HepG2 (cell line): ENCODE measurements around the gene FMN2. TPM values are rescaled to one million over a fixed set of nuclear protein-coding genes. Genes with fewer than 3 reads are reported as not detected.

ENCODE experiments used
- ATAC-seq: fragments of 200-7000 bp; cut with Tn5 transposase; 3 replicates; pipeline ENCODE4 v1.9.1; 2020; ENCODE audit warnings: mild to moderate bottlenecking, moderate library complexity
- BruUV-seq: library from RNA; stranded (reverse); fragments of 400-500 nt; replicated peaks from 2 replicates; lab custom pipeline; 2021; lab: Mats Ljungman, UMichigan
- CTCF ChIA-PET: fragments of 300-600 bp; formaldehyde crosslinking; extraction: SDS; loops from one replicate; lab custom pipeline; 2021; ENCODE audit warnings: low total read pairs, inconsistent platforms, low intra/inter-chr PET ratio; lab: Yijun Ruan, JAX
- POLR2A ChIA-PET: fragments of 350-600 bp; sonication (Branson Sonifier 250); formaldehyde crosslinking; loops from one replicate; lab custom pipeline; 2020; ENCODE audit warnings: antibody characterized with exemption, inconsistent platforms; lab: Yijun Ruan, JAX
- DNase-seq: peaks from one replicate; pipeline ENCODE4 v3.0.0-alpha.2; 2015; ENCODE audit warnings: low spot score
- FAIRE-seq: peaks from 3 replicates; lab custom pipeline; 2011; peaks lifted over from hg19 to GRCh38; lab: Jason Lieb, UNC
- H2AFZ ChIP-seq: one replicate; pipeline ENCODE4 v1.6.1; 2011; ENCODE audit warnings: low read length, inconsistent platforms
- H3K27ac ChIP-seq: fragments of 300-600 bp; 3 replicates; pipeline ENCODE4 v1.8.0; 2011; ENCODE audit warnings: mixed run types, mild to moderate bottlenecking, mixed read lengths, low read length, inconsistent platforms; ENCODE audit not compliant: insufficient read depth; ENCODE audit errors: extremely low read length
- H3K27me3 ChIP-seq, 2 experiments: fragments of 200-600 bp in 1 of 2; 2 replicates in 1 of 2; 3 replicates in 1 of 2; pipeline versions ENCODE4 v1.6.0 to v1.8.0; 2011; ENCODE audit warnings: low read length in 2 of 2, mild to moderate bottlenecking in 2 of 2, moderate library complexity in 2 of 2, inconsistent platforms in 1 of 2; ENCODE audit not compliant: insufficient read depth in 2 of 2, control insufficient read depth in 1 of 2
- H3K36me3 ChIP-seq, 2 experiments: fragments of 200-600 bp in 1 of 2; replicated peaks in 1 of 2; 2 replicates in 1 of 2; 3 replicates in 1 of 2; pipeline versions ENCODE4 v1.5.1 to v1.8.0; 2011; ENCODE audit warnings: low read length in 2 of 2, inconsistent platforms in 1 of 2; ENCODE audit not compliant: insufficient read depth in 2 of 2, control insufficient read depth in 1 of 2
- H3K4me1 ChIP-seq: 2 replicates; pipeline ENCODE4 v1.5.1; 2012; ENCODE audit warnings: low read length, inconsistent platforms; ENCODE audit not compliant: insufficient read depth
- H3K4me2 ChIP-seq: 2 replicates; pipeline ENCODE4 v1.6.0; 2011; ENCODE audit warnings: low read depth, low read length, inconsistent platforms
- H3K4me3 ChIP-seq, 3 experiments: fragments of 200-600 bp in 1 of 3; sonication (generic), shearing (Covaris generic) in 1 of 3; replicated peaks in 1 of 3; 2 replicates each; pipeline ENCODE4 v1.5.1; 2011 to 2016; ENCODE audit warnings: low read length in 3 of 3, inconsistent platforms in 2 of 3, low read depth in 2 of 3, mild to moderate bottlenecking in 2 of 3, control low read depth in 1 of 3, mixed read lengths in 1 of 3; ENCODE audit not compliant: insufficient read depth in 1 of 3
- H3K79me2 ChIP-seq: one replicate; pipeline ENCODE4 v1.6.1; 2011; ENCODE audit warnings: low read length, inconsistent platforms; ENCODE audit not compliant: insufficient read depth
- H3K9ac ChIP-seq: 2 replicates; pipeline ENCODE4 v1.6.0; 2011; ENCODE audit warnings: mild to moderate bottlenecking, low read depth, low read length, inconsistent platforms; ENCODE audit not compliant: insufficient read depth
- H3K9me3 ChIP-seq: 2 replicates; pipeline ENCODE4 v1.5.1; 2012; ENCODE audit warnings: mild to moderate bottlenecking, low read length
- H4K20me1 ChIP-seq: 2 replicates; pipeline ENCODE4 v1.6.0; 2011; ENCODE audit warnings: inconsistent platforms, mild to moderate bottlenecking, low read length, moderate library complexity; ENCODE audit not compliant: insufficient read depth
- DNMT3B ChIP-seq: conservative IDR thresholded peaks from 2 replicates; pipeline ENCODE4 v1.6.1; 2016; ENCODE audit warnings: missing biosample characterization, control low read depth
- ELF3 ChIP-seq: IDR thresholded peaks from 2 replicates; pipeline ENCODE4 v1.6.1; 2016; ENCODE audit warnings: missing genetic modification reagents, missing compliant biosample characterization
- KDM1A ChIP-seq: IDR thresholded peaks from 2 replicates; pipeline ENCODE4 v1.6.1; 2016; ENCODE audit warnings: missing compliant biosample characterization
- NFKBIZ ChIP-seq: IDR thresholded peaks from 2 replicates; pipeline ENCODE4 v1.6.1; 2018; ENCODE audit warnings: missing genetic modification reagents, missing compliant biosample characterization
- RXRA ChIP-seq: sonication (generic); formaldehyde crosslinking; IDR thresholded peaks from 2 replicates; pipeline ENCODE4 v1.5.1; 2020; ENCODE audit warnings: missing genetic modification reagents
- SIN3B ChIP-seq: fragments of 150-350 bp; IDR thresholded peaks from 2 replicates; pipeline ENCODE4 v1.6.1; 2014; ENCODE audit warnings: low read length
- SSRP1 ChIP-seq: IDR thresholded peaks from 2 replicates; pipeline ENCODE4 v1.6.1; 2016; ENCODE audit warnings: control low read depth
- SYNCRIP ChIP-seq: fragments of 200-400 bp; formaldehyde crosslinking; IDR thresholded peaks from 2 replicates; pipeline ENCODE4 v1.6.1; 2018; ENCODE audit warnings: mild to moderate bottlenecking, low read depth, low read length; ENCODE audit not compliant: insufficient read depth
- TBX2 ChIP-seq: sonication (generic); formaldehyde crosslinking; IDR thresholded peaks from 2 replicates; pipeline ENCODE4 v1.5.0; 2020; ENCODE audit warnings: missing genetic modification reagents, mild to moderate bottlenecking, borderline replicate concordance
- ZBTB33 ChIP-seq: sonication (generic); formaldehyde crosslinking; IDR thresholded peaks from 2 replicates; pipeline ENCODE4 v1.4.0; 2020; ENCODE audit warnings: missing genetic modification reagents
- ZNF564 ChIP-seq: sonication (generic); formaldehyde crosslinking; IDR thresholded peaks from 2 replicates; pipeline ENCODE4 v1.8.1; 2023; ENCODE audit warnings: mild to moderate bottlenecking, missing genetic modification reagents
- WGBS: methylation state at CpG from one replicate; pipeline ENCODE4 v1.1.6; 2017; ENCODE audit warnings: low lambda C conversion rate; 5-methylcytosine and 5-hydroxymethylcytosine counted together
- in situ Hi-C: cut with HindIII; loops from 2 replicates; pipeline ENCODE4 v1.10.0; 2017; ENCODE audit warnings: low pct_unique_long_range_greater_than_20kb; ENCODE audit not compliant: extremely low pct_ligation_motif_present
- intact Hi-C: fragments of 100-400 bp; cut with micrococcal nuclease; formaldehyde crosslinking; loops from one replicate; pipeline ENCODE4 v1.10.0; 2022; ENCODE audit not compliant: unreplicated experiment
- polyA plus RNA-seq, 8 experiments: library from polyadenylated mRNA; depleted of rRNA in 3 of 8; stranded (reverse) in 7 of 8; unstranded in 1 of 8; fragments of >200 nt; fragmentation: Illumina TruSeq in 4 of 8; extraction: Trizol in 4 of 8; gene quantifications; 2 replicates each; pipeline versions ENCODE4 v1.2.1 to v1.2.3, GENCODE V29; 2011 to 2016; ENCODE audit warnings: low read depth in 4 of 8, missing spikeins in 1 of 8, mixed read lengths in 1 of 8; ENCODE audit not compliant: insufficient read depth in 1 of 8
- total RNA-seq, 5 experiments: library from RNA; depleted of rRNA; stranded (reverse); fragments of >200 nt; fragmentation: Illumina TruSeq; extraction: Trizol; gene quantifications; 2 replicates each; pipeline ENCODE4 v1.2.3, GENCODE V29; 2016; ENCODE audit warnings: low read depth in 1 of 5

FMN2 gene
- total and polyA plus RNA-seq, 2 of the 13 experiments (the other 11 are each of a cell fraction or from before 2014, with no cell fraction given): not detected

GRCh38 chr1:240496356-240496755 is 404.7 kb downstream of the FMN2 start:
- Histone ChIP-seq H3K4me3 (no peak overlapping the region), H3K27me3 (no peaks in the 10 kb centered on the region), H3K4me1 (no peaks in the 10 kb centered on the region), H2AFZ (no peak overlapping the region), H3K36me3 (no peaks in the 10 kb centered on the region), H4K20me1 (no peaks in the 10 kb centered on the region), H3K9me3 (no peaks in the 10 kb centered on the region), H3K9ac (no peak overlapping the region), H3K27ac (no peak overlapping the region), H3K79me2 (no peaks in the 10 kb centered on the region), H3K4me2 (no peak overlapping the region)
- in situ Hi-C loops: no loop called here
- FAIRE-seq (no peak), ATAC-seq (no peak), DNase-seq (no peak)
- BruUV-seq: no TSS peak
- ChIA-PET CTCF (no interaction called here), POLR2A (no interaction called here)
- TF ChIP-seq NFKBIZ: no peak
- TF ChIP-seq KDM1A (CRISPR knock-in tag): no peak
- TF ChIP-seq ZNF564 (CRISPR knock-in tag): no peak
- TF ChIP-seq SSRP1 (CRISPR knock-in tag): no peak
- TF ChIP-seq RXRA (CRISPR knock-in tag): no peak
- TF ChIP-seq SYNCRIP: no peak
- no peak for TF ChIP-seq ZBTB33 (CRISPR knock-in tag)
- no peak for TF ChIP-seq DNMT3B (CRISPR knock-in tag)
- TF ChIP-seq TBX2: no peak
- intact Hi-C loops: no loop called here
- 66% methylated on average over 7 of the region's 7 CpGs for WGBS

DNA sequence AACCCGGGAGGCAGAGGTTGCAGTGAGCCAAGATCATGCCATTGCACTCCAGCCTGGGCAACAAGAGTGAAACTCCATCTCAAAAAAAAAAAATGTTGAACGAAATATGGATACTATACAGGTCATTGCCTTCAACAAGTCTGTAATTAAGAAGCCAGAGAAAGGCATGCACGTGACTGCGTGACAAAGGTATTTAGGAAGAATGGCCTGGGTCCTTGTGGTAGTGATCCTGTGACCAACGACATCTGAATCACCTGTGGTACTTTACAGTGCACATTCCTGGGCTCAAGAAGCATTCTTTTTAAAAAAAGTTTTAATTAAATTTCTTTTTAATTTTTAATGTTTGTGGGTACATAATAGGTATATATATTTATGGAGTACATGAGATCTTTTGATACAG is 405.3 kb downstream of the FMN2 start:
- no peaks in the 10 kb centered on the region for H3K27me3 ChIP-seq
- no peak for ATAC-seq
- H3K4me2 ChIP-seq: no peak overlapping the region
- no peaks in the 10 kb centered on the region for H3K4me1 ChIP-seq
- no peak overlapping the region for H2AFZ ChIP-seq
- no peak overlapping the region for H3K9ac ChIP-seq
- TF ChIP-seq ELF3 (no peak), SIN3B (no peak)
- in situ Hi-C loops: no loop called here
- ChIA-PET POLR2A (no interaction called here), CTCF (no interaction called here)
- no peaks in the 10 kb centered on the region for H3K9me3 ChIP-seq
- no peaks in the 10 kb centered on the region for H3K79me2 ChIP-seq
- no peak for DNase-seq
- no TSS peak for BruUV-seq
- H3K36me3 ChIP-seq: no peaks in the 10 kb centered on the region
- H4K20me1 ChIP-seq: no peaks in the 10 kb centered on the region
- FAIRE-seq: no peak
- 19% methylated on average over 5 of the region's 5 CpGs for WGBS
- intact Hi-C loops: no loop called here
- no peak overlapping the region for H3K27ac ChIP-seq
- no peak overlapping the region for H3K4me3 ChIP-seq
